A549 (cell line): Measurements from ENCODE around the gene NFATC3.

Source experiments
- CTCF ChIP-seq: fragments of >200 bp; sonication (Bioruptor Twin); formaldehyde crosslinking; IDR thresholded peaks from 3 replicates; pipeline ENCODE4 v1.5.1; 2016
- MAZ ChIP-seq: fragments of 150-350 bp; IDR thresholded peaks from 2 replicates; pipeline ENCODE4 v1.6.1; 2014; ENCODE audit warnings: antibody characterized with exemption, low read depth, low read length, borderline replicate concordance
- POLR2A ChIP-seq: IDR thresholded peaks from 2 replicates; pipeline ENCODE4 v1.6.1; 2012; ENCODE audit warnings: mild to moderate bottlenecking, low read length
- REST ChIP-seq: fragments of 200-600 bp; sonication (generic); IDR thresholded peaks from 2 replicates; pipeline ENCODE4 v1.6.1; 2016; ENCODE audit warnings: antibody characterized with exemption, mild to moderate bottlenecking, moderate library complexity
- TF ChIP-seq, protein P1 (sequence below): fragments of 250-450 bp; sonication (Bioruptor Pico); IDR thresholded peaks from 2 replicates; pipeline ENCODE4 v1.5.0; 2021; ENCODE audit warnings: mild to moderate bottlenecking, moderate library complexity, borderline replicate concordance

DNA sequence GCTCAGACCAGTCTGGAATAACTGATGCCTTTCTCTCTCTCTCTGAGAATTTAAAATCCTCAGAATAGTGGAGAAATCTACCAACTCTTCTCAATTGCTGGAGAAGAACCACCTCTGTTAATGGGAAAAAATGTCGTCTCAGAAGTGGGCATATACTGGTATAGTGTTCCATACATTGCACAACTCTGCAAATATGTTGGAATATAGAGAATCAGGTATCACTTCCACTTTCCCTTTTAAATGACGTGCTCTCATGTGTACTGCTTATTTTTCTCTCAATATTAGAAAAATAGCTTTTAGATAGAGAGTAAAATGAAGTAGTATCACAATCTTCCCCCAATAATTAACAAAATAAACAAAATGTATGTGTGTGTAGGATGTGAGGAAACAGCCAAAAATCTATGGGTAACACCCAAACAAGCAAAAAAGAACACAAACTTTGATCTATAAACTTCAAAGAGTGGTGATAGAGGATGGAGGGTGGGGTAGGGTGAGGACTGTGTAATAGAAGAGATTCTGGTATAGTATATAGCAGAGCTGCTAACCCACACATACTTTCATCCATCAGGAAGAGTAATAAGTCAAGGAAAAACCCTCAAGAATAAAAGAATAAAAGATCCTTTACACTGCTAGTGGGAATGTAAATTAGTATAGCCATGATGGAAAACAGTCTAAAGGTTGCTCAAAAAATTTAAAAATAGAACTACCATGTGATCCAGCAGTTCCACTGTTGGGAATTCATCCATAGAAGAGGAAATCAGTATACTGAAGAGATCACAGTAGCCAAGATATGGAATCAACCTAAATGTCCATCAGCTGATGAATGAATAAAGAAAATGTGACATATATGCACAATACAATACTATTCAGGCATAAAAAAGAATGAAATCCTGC lies 46.9 kb downstream of the NFATC3 start:
- TF ChIP-seq MAZ: no peak
- no peak for TF ChIP-seq REST
- TF ChIP-seq CTCF: no peak
- TF ChIP-seq POLR2A: no peak
- TF ChIP-seq, protein P1, sequence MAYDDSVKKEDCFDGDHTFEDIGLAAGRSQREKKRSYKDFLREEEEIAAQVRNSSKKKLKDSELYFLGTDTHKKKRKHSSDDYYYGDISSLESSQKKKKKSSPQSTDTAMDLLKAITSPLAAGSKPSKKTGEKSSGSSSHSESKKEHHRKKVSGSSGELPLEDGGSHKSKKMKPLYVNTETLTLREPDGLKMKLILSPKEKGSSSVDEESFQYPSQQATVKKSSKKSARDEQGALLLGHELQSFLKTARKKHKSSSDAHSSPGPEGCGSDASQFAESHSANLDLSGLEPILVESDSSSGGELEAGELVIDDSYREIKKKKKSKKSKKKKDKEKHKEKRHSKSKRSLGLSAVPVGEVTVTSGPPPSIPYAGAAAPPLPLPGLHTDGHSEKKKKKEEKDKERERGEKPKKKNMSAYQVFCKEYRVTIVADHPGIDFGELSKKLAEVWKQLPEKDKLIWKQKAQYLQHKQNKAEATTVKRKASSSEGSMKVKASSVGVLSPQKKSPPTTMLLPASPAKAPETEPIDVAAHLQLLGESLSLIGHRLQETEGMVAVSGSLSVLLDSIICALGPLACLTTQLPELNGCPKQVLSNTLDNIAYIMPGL (CRISPR knock-in tag): no peak
